Smooth muscle cell (in vitro differentiated cells): ENCODE data around the gene ZNF622. TPM values are rescaled to one million over a fixed set of nuclear protein-coding genes. Genes with fewer than 3 reads are reported as not detected.
"Not testable (repeated sequence)": the region's sequence is repeated elsewhere in the genome, so short reads cannot be mapped to it uniquely, and the experiment has no call there.

Source experiments
- DNase-seq: peaks from one replicate; lab custom pipeline; 2025; ENCODE audit not compliant: unreplicated experiment; lab: John Stamatoyannopoulos, UW
- H2AFZ ChIP-seq: fragments of 200-600 bp; sonication (generic); 2 replicates; pipeline ENCODE4 v1.6.0; 2016; ENCODE audit warnings: antibody characterized with exemption, low read depth, mild to moderate bottlenecking
- H3F3A ChIP-seq: fragments of 200-600 bp; sonication (generic); 2 replicates; pipeline ENCODE4 v1.6.0; 2017; ENCODE audit warnings: antibody characterized with exemption, low read depth
- H3K27ac ChIP-seq: fragments of 200-600 bp; sonication (generic); 2 replicates; pipeline ENCODE4 v1.5.1; 2016; ENCODE audit warnings: low read depth, mild to moderate bottlenecking
- H3K27me3 ChIP-seq: fragments of 200-600 bp; sonication (generic); 2 replicates; pipeline ENCODE4 v1.6.1; 2016; ENCODE audit warnings: low read depth, mild to moderate bottlenecking
- H3K36me3 ChIP-seq: fragments of 200-600 bp; sonication (generic); 2 replicates; pipeline ENCODE4 v1.5.1; 2016; ENCODE audit warnings: low read depth
- H3K4me1 ChIP-seq: fragments of 200-600 bp; sonication (generic); 2 replicates; pipeline ENCODE4 v1.5.1; 2016; ENCODE audit warnings: low read depth
- H3K4me2 ChIP-seq: fragments of 200-600 bp; sonication (generic); 2 replicates; pipeline ENCODE4 v1.6.0; 2016; ENCODE audit warnings: mild to moderate bottlenecking
- H3K4me3 ChIP-seq: fragments of 200-600 bp; sonication (generic); 2 replicates; pipeline ENCODE4 v1.5.1; 2016; ENCODE audit warnings: mild to moderate bottlenecking
- H3K79me2 ChIP-seq: fragments of 200-600 bp; sonication (generic); 2 replicates; pipeline ENCODE4 v1.6.0; 2016; ENCODE audit warnings: low read depth, mild to moderate bottlenecking
- H3K9ac ChIP-seq: fragments of 200-600 bp; sonication (generic); 2 replicates; pipeline ENCODE4 v1.6.0; 2016; ENCODE audit warnings: low read depth
- H3K9me3 ChIP-seq: fragments of 200-600 bp; sonication (generic); replicated peaks from 2 replicates; pipeline ENCODE4 v1.5.1; 2016; ENCODE audit warnings: low read depth
- H4K20me1 ChIP-seq: fragments of 200-600 bp; sonication (generic); 2 replicates; pipeline ENCODE4 v1.6.0; 2016; ENCODE audit warnings: low read depth
- CTCF ChIP-seq: fragments of 200-600 bp; sonication (generic); IDR thresholded peaks from 2 replicates; pipeline ENCODE4 v1.5.1; 2017; ENCODE audit warnings: borderline replicate concordance, mild to moderate bottlenecking, antibody characterized with exemption; ENCODE audit not compliant: insufficient read depth, poor library complexity, severe bottlenecking
- WGBS: methylation state at CpG from one replicate; pipeline ENCODE4 v1.1.7; 2016; ENCODE audit warnings: low lambda C conversion rate; 5-methylcytosine and 5-hydroxymethylcytosine counted together
- polyA plus RNA-seq: library from polyadenylated mRNA; unstranded; fragments of >200 nt; fragmentation: Nextera tagmentation; extraction: Ambion mirVana; gene quantifications from 2 replicates; pipeline ENCODE4 v1.2.1, GENCODE V29; 2016
- total RNA-seq: library from RNA; depleted of rRNA; stranded (reverse); fragments of >200 nt; gene quantifications from 2 replicates; pipeline ENCODE4 v1.2.3, GENCODE V29; 2014

ZNF622 gene
- total and polyA plus RNA-seq, 2 experiments from 2014 or later: 38.0 to 68.0 TPM

GRCh38 chr5:16482891-16483290 lies 17.3 kb upstream of the ZNF622 start:
- H3K27me3 ChIP-seq: peaks cover 4% of the 10 kb centered on the region
- no peaks in the 10 kb centered on the region for H3K9me3 ChIP-seq
- no peaks in the 10 kb centered on the region for H3K36me3 ChIP-seq
- no peaks in the 10 kb centered on the region for H3K4me1 ChIP-seq
- 77% methylated on average over 2 of the region's 2 CpGs for WGBS
- no peak for DNase-seq
- no peak for TF ChIP-seq CTCF
- no peak overlapping the region for H3K4me2 ChIP-seq
- H3K27ac ChIP-seq: no peak overlapping the region
- H3K79me2 ChIP-seq: no peaks in the 10 kb centered on the region
- H2AFZ ChIP-seq: no peak overlapping the region
- no peaks in the 10 kb centered on the region for H4K20me1 ChIP-seq
- H3F3A ChIP-seq: no peaks in the 10 kb centered on the region
- no peak overlapping the region for H3K4me3 ChIP-seq
- H3K9ac ChIP-seq: no peak overlapping the region

- Histone ChIP-seq H3K9ac (no peak overlapping the region), H3K4me3 (no peak overlapping the region), H3K36me3 (no peaks in the 10 kb centered on the region), H2AFZ (no peak overlapping the region), H3K4me2 (no peak overlapping the region), H3K9me3 (no peaks in the 10 kb centered on the region), H3K27ac (no peak overlapping the region), H3F3A (no peaks in the 10 kb centered on the region), H4K20me1 (no peaks in the 10 kb centered on the region), H3K27me3 (peaks cover 4% of the 10 kb centered on the region), H3K4me1 (no peaks in the 10 kb centered on the region), H3K79me2 (no peaks in the 10 kb centered on the region)
- WGBS: 79% methylated on average over 6 of the region's 6 CpGs
- no peak for DNase-seq
- TF ChIP-seq CTCF: no peak
These were observed 15.4 kb upstream of the ZNF622 start for GRCh38 chr5:16480821-16481538.

- Histone ChIP-seq H3K9me3 (no peaks in the 10 kb centered on the region), H3K4me3 (no peak overlapping the region), H3K4me1 (no peaks in the 10 kb centered on the region), H3K27ac (no peak overlapping the region), H3K27me3 (peaks cover 4% of the 10 kb centered on the region), H3K4me2 (no peak overlapping the region), H3K9ac (no peak overlapping the region), H3F3A (no peaks in the 10 kb centered on the region), H4K20me1 (no peaks in the 10 kb centered on the region), H3K79me2 (no peaks in the 10 kb centered on the region), H2AFZ (no peak overlapping the region), H3K36me3 (no peaks in the 10 kb centered on the region)
- no peak for TF ChIP-seq CTCF
- no peak for DNase-seq
These were observed 14.5 kb upstream of the ZNF622 start for GRCh38 chr5:16480144-16480543.

- no peak overlapping the region for H3K4me2 ChIP-seq
- no peaks in the 10 kb centered on the region for H3K27me3 ChIP-seq
- H4K20me1 ChIP-seq: peaks cover 3% of the 10 kb centered on the region
- DNase-seq: no peak
- H3K4me3 ChIP-seq: no peak overlapping the region
- H3K9me3 ChIP-seq: no peaks in the 10 kb centered on the region
- TF ChIP-seq CTCF: no peak
- no peaks in the 10 kb centered on the region for H3K4me1 ChIP-seq
- no peak overlapping the region for H3K27ac ChIP-seq
- 56% methylated on average over 3 of the region's 3 CpGs for WGBS
- H3K79me2 ChIP-seq: no peaks in the 10 kb centered on the region
- no peak overlapping the region for H3K9ac ChIP-seq
- H3K36me3 ChIP-seq: no peaks in the 10 kb centered on the region
- no peaks in the 10 kb centered on the region for H3F3A ChIP-seq
- H2AFZ ChIP-seq: no peak overlapping the region
These were observed 11.9 kb upstream of the ZNF622 start for GRCh38 chr5:16477541-16477940.

- DNase-seq, H3K27ac ChIP-seq, H3K9ac ChIP-seq, H4K20me1 ChIP-seq, H3K4me3 ChIP-seq, H3K27me3 ChIP-seq, H3K4me2 ChIP-seq, H3F3A ChIP-seq, H3K36me3 ChIP-seq, H3K4me1 ChIP-seq, H2AFZ ChIP-seq, H3K79me2 ChIP-seq, H3K9me3 ChIP-seq: not testable (repeated sequence)
- WGBS: 96% methylated on average over 3 of the region's 3 CpGs
These were observed 10.8 kb upstream of the ZNF622 start for GRCh38 chr5:16476417-16476816.
